ENCODE results near the gene KCTD3. TPM values are rescaled to one million over a fixed set of nuclear protein-coding genes. Genes with fewer than 3 reads are reported as not detected.

The KCTD3 gene
- total and polyA plus RNA-seq, 2 donors (not counting 3 experiments of a cell fraction or from before 2014, with no cell fraction given), result 19.1 to 28.3 TPM

GRCh38 chr1:215601276-215601675 is 34.2 kb downstream of the KCTD3 start:
- Histone ChIP-seq H3K79me2 (ENCODE audit: control insufficient read depth, insufficient read depth, low read length) (no peaks in the 10 kb centered on the region), H3K9me3 (replicated peaks; ENCODE audit: control insufficient read depth, insufficient read depth, low read length) (no peaks in the 10 kb centered on the region), H3K4me3 (replicated peaks in 1 of 3; ENCODE audit: insufficient read depth in 1 of 3, low read depth in 1 of 3, low read length in 3 of 3) (no peak overlapping the region), H3K27me3 (ENCODE audit: control insufficient read depth in 2 of 2, insufficient read depth in 2 of 2, low read length in 2 of 2) (no peaks in the 10 kb centered on the region), H3K4me2 (ENCODE audit: insufficient read depth, low read length) (no peak overlapping the region), H3K9ac (replicated peaks; ENCODE audit: extremely low read depth, insufficient read depth, low read length) (no peak overlapping the region), H3K36me3 (ENCODE audit: control insufficient read depth in 2 of 2, extremely low read depth in 1 of 2, insufficient read depth in 2 of 2, low read length in 2 of 2) (no peaks in the 10 kb centered on the region), H3K4me1 (ENCODE audit: control insufficient read depth, extremely low read depth, insufficient read depth, low read length) (no peaks in the 10 kb centered on the region), H4K20me1 (replicated peaks; ENCODE audit: control insufficient read depth, extremely low read depth, insufficient read depth, low read length) (no peaks in the 10 kb centered on the region), H3K9me1 (replicated peaks; ENCODE audit: control insufficient read depth, extremely low read depth, insufficient read depth, low read length) (no peaks in the 10 kb centered on the region), H2AFZ (ENCODE audit: low read depth, low read length) (no peak overlapping the region), H3K27ac (ENCODE audit: insufficient read depth, low read depth, low read length) (no peak overlapping the region)
- ChIA-PET POLR2A (no interaction called here), CTCF (no interaction called here)
- dilution Hi-C loops (cut with MboI; ENCODE audit: extremely low pct_ligation_motif_present, low sequenced_read_pairs) (no loop called here), intact Hi-C loops (cut with micrococcal nuclease) (no loop called here)
- DNase-seq (ENCODE audit: low read depth, low spot score) (no peak), FAIRE-seq (no peak)
- BruUV-seq (replicated peaks), result no TSS peak
- TF ChIP-seq, protein P1, sequence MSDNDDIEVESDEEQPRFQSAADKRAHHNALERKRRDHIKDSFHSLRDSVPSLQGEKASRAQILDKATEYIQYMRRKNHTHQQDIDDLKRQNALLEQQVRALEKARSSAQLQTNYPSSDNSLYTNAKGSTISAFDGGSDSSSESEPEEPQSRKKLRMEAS (IDR thresholded peaks at IDR 0.05; ENCODE audit: insufficient read depth, insufficient read length), result no peak
- no peak for TF ChIP-seq POLR2AphosphoS5 (IDR thresholded peaks at IDR 0.05; ENCODE audit: insufficient read depth, low read depth, low read length)
- TF ChIP-seq POLR2A (IDR thresholded peaks at IDR 0.05; ENCODE audit: low read depth, low read length), result no peak
- no peak for TF ChIP-seq GATA2 (IDR thresholded peaks at IDR 0.05; ENCODE audit: insufficient read depth, insufficient read length, low read depth, low read length)
- TF ChIP-seq EZH2 (IDR thresholded peaks at IDR 0.05; ENCODE audit: borderline replicate concordance, low read depth, low read length, severe bottlenecking), result no peak
- TF ChIP-seq FOS (IDR thresholded peaks at IDR 0.05; ENCODE audit: borderline replicate concordance, insufficient read depth, low read length), result no peak
- no peak for TF ChIP-seq MYC (IDR thresholded peaks at IDR 0.05; ENCODE audit: low read depth, low read length)
- TF ChIP-seq JUN (IDR thresholded peaks at IDR 0.05; ENCODE audit: borderline replicate concordance, insufficient read depth, insufficient read length, low read depth), result no peak
- TF ChIP-seq, protein P2, sequence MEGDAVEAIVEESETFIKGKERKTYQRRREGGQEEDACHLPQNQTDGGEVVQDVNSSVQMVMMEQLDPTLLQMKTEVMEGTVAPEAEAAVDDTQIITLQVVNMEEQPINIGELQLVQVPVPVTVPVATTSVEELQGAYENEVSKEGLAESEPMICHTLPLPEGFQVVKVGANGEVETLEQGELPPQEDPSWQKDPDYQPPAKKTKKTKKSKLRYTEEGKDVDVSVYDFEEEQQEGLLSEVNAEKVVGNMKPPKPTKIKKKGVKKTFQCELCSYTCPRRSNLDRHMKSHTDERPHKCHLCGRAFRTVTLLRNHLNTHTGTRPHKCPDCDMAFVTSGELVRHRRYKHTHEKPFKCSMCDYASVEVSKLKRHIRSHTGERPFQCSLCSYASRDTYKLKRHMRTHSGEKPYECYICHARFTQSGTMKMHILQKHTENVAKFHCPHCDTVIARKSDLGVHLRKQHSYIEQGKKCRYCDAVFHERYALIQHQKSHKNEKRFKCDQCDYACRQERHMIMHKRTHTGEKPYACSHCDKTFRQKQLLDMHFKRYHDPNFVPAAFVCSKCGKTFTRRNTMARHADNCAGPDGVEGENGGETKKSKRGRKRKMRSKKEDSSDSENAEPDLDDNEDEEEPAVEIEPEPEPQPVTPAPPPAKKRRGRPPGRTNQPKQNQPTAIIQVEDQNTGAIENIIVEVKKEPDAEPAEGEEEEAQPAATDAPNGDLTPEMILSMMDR (IDR thresholded peaks at IDR 0.05; ENCODE audit: extremely low read depth in 1 of 2, insufficient read depth in 1 of 2, low read depth in 1 of 2, low read length in 2 of 2), result no peak
